HFFc6 (cell line): Measurements from ENCODE around the gene ZDHHC3. TPM values are rescaled to one million over a fixed set of nuclear protein-coding genes. Genes with fewer than 3 reads are reported as not detected.

Experiments used
- DNase-seq: peaks from one replicate; pipeline ENCODE4 v3.0.0-alpha.2; 2018
- H3K27ac Mint-ChIP-seq: 2 replicates; pipeline ENCODE4 v1.8.0; 2020; ENCODE audit warnings: mild to moderate bottlenecking, mixed read lengths
- H3K27me3 Mint-ChIP-seq: 2 replicates; pipeline ENCODE4 v1.8.0; 2021; ENCODE audit warnings: mild to moderate bottlenecking, moderate library complexity, mixed read lengths; ENCODE audit not compliant: insufficient read depth
- H3K36me3 Mint-ChIP-seq: 2 replicates; pipeline ENCODE4 v1.8.0; 2021; ENCODE audit warnings: low read depth, mixed read lengths
- H3K4me1 Mint-ChIP-seq: 2 replicates; pipeline ENCODE4 v1.8.0; 2020; ENCODE audit warnings: low read depth, mixed read lengths
- H3K4me3 Mint-ChIP-seq: 2 replicates; pipeline ENCODE4 v1.8.0; 2020; ENCODE audit warnings: mild to moderate bottlenecking, moderate library complexity, mixed read lengths
- H3K9me3 Mint-ChIP-seq: 2 replicates; pipeline ENCODE4 v1.8.0; 2020; ENCODE audit warnings: mild to moderate bottlenecking, mixed read lengths
- CTCF ChIP-seq: fragments of 200-600 bp; sonication (generic); IDR thresholded peaks from 2 replicates; pipeline ENCODE4 v1.5.0; 2021; ENCODE audit warnings: antibody characterized with exemption, mild to moderate bottlenecking
- total RNA-seq, 6 experiments: library from RNA; stranded (reverse); fragmentation: NEBNext Ultra II Directional; extraction: Animal tissue kit (Norgen Biotek cat#: 25700); gene quantifications; 2 replicates in 1 of 6; 3 replicates in 5 of 6; pipeline ENCODE4 v1.2.3, GENCODE V29; 2021

The ZDHHC3 gene
- total RNA-seq, 6 experiments from 2014 or later, result 55.5 to 74.7 (median 64.4) TPM

DNA sequence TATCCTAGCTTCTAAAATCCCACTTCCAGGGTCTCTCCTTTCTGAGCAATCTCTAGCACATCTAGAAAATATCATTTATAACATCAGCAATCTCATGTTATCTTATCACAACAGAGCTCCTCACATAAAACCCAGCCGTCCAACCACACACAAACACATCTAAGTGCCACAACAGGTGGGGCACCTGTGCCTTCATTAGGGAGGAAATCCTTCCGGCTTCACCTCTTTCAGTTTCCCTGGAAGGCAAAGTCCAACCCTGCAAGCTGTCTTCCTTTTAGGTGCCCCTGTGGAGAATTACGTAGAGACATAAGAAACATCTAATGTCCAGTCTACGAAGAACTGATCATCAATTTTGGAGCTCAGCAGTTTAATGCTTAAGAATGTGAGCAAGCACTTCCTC, 1.6 kb downstream of the ZDHHC3 start:
- Mint-ChIP-seq H3K27me3 (no peaks in the 10 kb centered on the region; the same call in 1 of the 2 replicates), H3K36me3 (peaks cover 7% of the 10 kb centered on the region), H3K4me1 (peaks cover 34% of the 10 kb centered on the region), H3K4me3 (peak overlapping the region; percentile 97), H3K9me3 (no peaks in the 10 kb centered on the region), H3K27ac (peak overlapping the region; percentile 8; the same call in 1 of the 2 replicates)
- TF ChIP-seq CTCF, result no peak
- DNase-seq, result no peak

GRCh38 chr3:44970926-44971490, 5.0 kb downstream of the ZDHHC3 start:
- H3K4me1 Mint-ChIP-seq, result peaks cover 31% of the 10 kb centered on the region
- H3K9me3 Mint-ChIP-seq, result no peaks in the 10 kb centered on the region
- H3K27me3 Mint-ChIP-seq, result no peaks in the 10 kb centered on the region; the same call in 1 of the 2 replicates
- TF ChIP-seq CTCF, result no peak
- DNase-seq, result no peak
- H3K4me3 Mint-ChIP-seq, result no peak overlapping the region
- H3K27ac Mint-ChIP-seq, result no peak overlapping the region
- no peaks in the 10 kb centered on the region for H3K36me3 Mint-ChIP-seq

GRCh38 chr3:44969828-44970179, 6.2 kb downstream of the ZDHHC3 start:
- Mint-ChIP-seq H3K4me1 (peaks cover 26% of the 10 kb centered on the region), H3K4me3 (no peak overlapping the region), H3K27ac (no peak overlapping the region), H3K27me3 (no peaks in the 10 kb centered on the region; the same call in 1 of the 2 replicates), H3K36me3 (no peaks in the 10 kb centered on the region), H3K9me3 (no peaks in the 10 kb centered on the region)
- TF ChIP-seq CTCF, result no peak
- no peak for DNase-seq

- no peak for TF ChIP-seq CTCF
- no peak for DNase-seq
- no peak overlapping the region for H3K27ac Mint-ChIP-seq
- H3K4me3 Mint-ChIP-seq, result no peak overlapping the region
- H3K9me3 Mint-ChIP-seq, result no peaks in the 10 kb centered on the region
- peaks cover 24% of the 10 kb centered on the region for H3K4me1 Mint-ChIP-seq
- H3K36me3 Mint-ChIP-seq, result no peaks in the 10 kb centered on the region
- H3K27me3 Mint-ChIP-seq, result no peaks in the 10 kb centered on the region; the same call in 1 of the 2 replicates
Observed at GRCh38 chr3:44969154-44969827, 6.7 kb downstream of the ZDHHC3 start.

GRCh38 chr3:44968447-44968858, 7.5 kb downstream of the ZDHHC3 start:
- H3K27ac Mint-ChIP-seq, result no peak overlapping the region
- no peaks in the 10 kb centered on the region for H3K9me3 Mint-ChIP-seq
- TF ChIP-seq CTCF, result no peak
- H3K4me3 Mint-ChIP-seq, result no peak overlapping the region
- H3K36me3 Mint-ChIP-seq, result no peaks in the 10 kb centered on the region
- no peak for DNase-seq
- H3K4me1 Mint-ChIP-seq, result peaks cover 28% of the 10 kb centered on the region
- no peaks in the 10 kb centered on the region; the same call in 1 of the 2 replicates for H3K27me3 Mint-ChIP-seq
